ENCODE data around the gene CLDN1.

Gene CLDN1

DNA sequence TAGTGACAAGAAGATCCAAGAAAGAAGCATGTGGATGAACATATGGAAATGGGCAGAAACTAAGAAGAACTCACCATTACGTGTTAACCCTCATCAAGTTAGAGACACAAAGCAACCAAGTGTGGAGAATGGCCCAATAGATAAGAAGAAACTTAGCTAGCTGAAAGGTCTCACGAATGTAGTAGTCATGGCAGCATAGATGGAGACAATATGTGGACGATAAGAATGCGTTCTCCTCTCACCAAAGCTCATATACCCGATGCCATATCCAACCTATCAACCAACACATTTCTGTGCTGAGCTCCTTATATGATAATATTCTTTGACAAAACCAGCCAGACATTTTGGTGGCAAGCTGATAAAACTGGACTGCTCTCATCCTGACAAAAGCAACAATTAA, 15.1 kb upstream of the CLDN1 start:
- no peak for DNase-seq (ENCODE audit: low read depth in 2 of 2)
- TF ChIP-seq, protein P1, sequence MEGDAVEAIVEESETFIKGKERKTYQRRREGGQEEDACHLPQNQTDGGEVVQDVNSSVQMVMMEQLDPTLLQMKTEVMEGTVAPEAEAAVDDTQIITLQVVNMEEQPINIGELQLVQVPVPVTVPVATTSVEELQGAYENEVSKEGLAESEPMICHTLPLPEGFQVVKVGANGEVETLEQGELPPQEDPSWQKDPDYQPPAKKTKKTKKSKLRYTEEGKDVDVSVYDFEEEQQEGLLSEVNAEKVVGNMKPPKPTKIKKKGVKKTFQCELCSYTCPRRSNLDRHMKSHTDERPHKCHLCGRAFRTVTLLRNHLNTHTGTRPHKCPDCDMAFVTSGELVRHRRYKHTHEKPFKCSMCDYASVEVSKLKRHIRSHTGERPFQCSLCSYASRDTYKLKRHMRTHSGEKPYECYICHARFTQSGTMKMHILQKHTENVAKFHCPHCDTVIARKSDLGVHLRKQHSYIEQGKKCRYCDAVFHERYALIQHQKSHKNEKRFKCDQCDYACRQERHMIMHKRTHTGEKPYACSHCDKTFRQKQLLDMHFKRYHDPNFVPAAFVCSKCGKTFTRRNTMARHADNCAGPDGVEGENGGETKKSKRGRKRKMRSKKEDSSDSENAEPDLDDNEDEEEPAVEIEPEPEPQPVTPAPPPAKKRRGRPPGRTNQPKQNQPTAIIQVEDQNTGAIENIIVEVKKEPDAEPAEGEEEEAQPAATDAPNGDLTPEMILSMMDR (IDR thresholded peaks at IDR 0.05; ENCODE audit: low read depth, low read length), result no peak
- H3K4me3 ChIP-seq (replicated peaks in 1 of 2; ENCODE audit: low read depth in 2 of 2, low read length in 2 of 2), result no peak overlapping the region

DNA sequence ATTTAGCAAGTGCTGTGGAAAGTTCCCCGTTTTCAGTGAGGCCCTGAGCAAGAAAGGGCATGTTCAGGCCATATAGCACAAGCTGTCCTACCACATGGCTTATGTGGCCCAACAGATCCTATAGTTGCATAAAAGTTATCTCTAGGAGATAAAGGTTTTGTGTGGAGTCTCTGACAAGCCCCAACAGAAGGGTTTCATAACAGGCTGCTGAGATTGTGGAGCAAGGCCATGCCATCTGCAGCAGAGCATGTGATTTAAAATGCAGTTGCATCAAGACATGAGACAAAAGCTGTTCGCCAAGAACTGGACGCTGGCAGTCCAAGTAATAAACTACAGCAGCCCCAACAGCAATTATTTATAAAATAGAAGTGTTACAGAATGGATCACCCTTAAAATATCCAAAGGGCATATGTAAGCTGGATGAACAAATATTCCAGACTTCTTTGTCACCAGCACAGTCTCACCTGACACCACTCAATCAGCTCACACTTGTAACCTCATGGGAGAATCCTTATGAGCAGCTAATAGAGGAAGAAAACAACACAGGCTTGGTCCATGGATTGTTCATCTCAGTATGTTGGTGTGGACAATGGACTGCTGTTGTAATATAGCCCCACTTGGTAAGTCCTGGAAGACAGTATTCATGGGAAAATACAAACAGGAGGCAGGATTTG, 14.4 kb upstream of the CLDN1 start:
- TF ChIP-seq, protein P1 (IDR thresholded peaks at IDR 0.05; ENCODE audit: low read depth, low read length), result no peak
- H3K4me3 ChIP-seq (replicated peaks in 1 of 2; ENCODE audit: low read depth in 2 of 2, low read length in 2 of 2), result no peak overlapping the region
- peak in 1 of 2 donors; percentile 48 for DNase-seq (ENCODE audit: low read depth in 2 of 2)

GRCh38 chr3:190333961-190334360, 11.7 kb upstream of the CLDN1 start:
- TF ChIP-seq, protein P1 (IDR thresholded peaks at IDR 0.05; ENCODE audit: low read depth, low read length), result no peak
- peak in 1 of 2 donors; percentile 3 for DNase-seq (ENCODE audit: low read depth in 2 of 2)
- H3K4me3 ChIP-seq (replicated peaks in 1 of 2; ENCODE audit: low read depth in 2 of 2, low read length in 2 of 2), result no peak overlapping the region

DNA sequence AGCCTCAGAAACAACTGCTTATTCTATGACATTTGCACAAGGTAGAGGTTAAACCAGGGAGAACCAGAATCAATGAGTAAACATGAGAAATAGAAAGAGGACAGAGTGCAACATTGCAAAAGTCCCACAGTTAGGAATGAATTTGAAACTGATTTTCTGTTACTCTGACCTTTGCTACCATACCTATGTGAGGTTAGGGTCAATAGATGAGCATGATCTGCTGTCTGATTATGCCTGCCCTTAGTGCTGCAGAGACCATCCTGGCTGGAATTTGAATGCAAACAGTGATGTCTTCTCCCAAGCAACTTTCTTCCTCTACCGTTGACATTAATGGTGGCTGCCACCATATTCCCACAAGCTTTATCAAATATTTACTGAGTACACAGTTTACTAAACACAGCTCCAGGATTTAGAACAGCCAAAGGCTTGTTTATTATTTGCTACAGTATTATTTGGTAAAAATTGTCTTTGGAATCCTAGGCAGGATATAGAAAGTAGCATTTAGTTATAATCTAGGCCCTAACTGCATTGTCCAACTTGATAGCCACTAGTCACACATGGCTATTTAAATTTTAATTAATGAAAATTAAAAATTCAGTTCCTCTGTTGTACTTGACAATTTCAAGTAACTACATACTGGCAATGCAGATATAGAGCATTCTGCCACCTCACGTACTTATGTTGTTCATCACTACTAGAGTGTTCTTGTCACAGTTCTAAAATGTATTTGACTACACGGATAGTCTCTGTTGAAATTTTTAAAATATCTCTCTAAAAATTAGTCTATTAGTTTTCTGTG, 8.9 kb upstream of the CLDN1 start:
- no peak for DNase-seq (ENCODE audit: low read depth in 2 of 2)
- H3K4me3 ChIP-seq (replicated peaks in 1 of 2; ENCODE audit: low read depth in 2 of 2, low read length in 2 of 2), result no peak overlapping the region
- TF ChIP-seq, protein P1 (IDR thresholded peaks at IDR 0.05; ENCODE audit: low read depth, low read length), result no peak

GRCh38 chr3:190326930-190327329, 4.7 kb upstream of the CLDN1 start:
- peak; percentile 73 to 87 for DNase-seq (ENCODE audit: low read depth in 2 of 2)
- H3K4me3 ChIP-seq (replicated peaks in 1 of 2; ENCODE audit: low read depth in 2 of 2, low read length in 2 of 2), result no peak overlapping the region
- TF ChIP-seq, protein P1 (IDR thresholded peaks at IDR 0.05; ENCODE audit: low read depth, low read length), result peak; percentile 32

- TF ChIP-seq, protein P1 (IDR thresholded peaks at IDR 0.05; ENCODE audit: low read depth, low read length), result no peak
- no peak for DNase-seq (ENCODE audit: low read depth in 2 of 2)
- no peak overlapping the region for H3K4me3 ChIP-seq (replicated peaks in 1 of 2; ENCODE audit: low read depth in 2 of 2, low read length in 2 of 2)
Measured at GRCh38 chr3:190326361-190326760, 4.1 kb upstream of the CLDN1 start.
